GM21515 (cell line): ENCODE measurements around the gene UXS1.

ENCODE experiments used
- ATAC-seq: cut with Tn5 transposase; IDR thresholded peaks from one replicate; pipeline ENCODE4 v1.9.1; 2021; ENCODE audit not compliant: unreplicated experiment

Gene UXS1

DNA sequence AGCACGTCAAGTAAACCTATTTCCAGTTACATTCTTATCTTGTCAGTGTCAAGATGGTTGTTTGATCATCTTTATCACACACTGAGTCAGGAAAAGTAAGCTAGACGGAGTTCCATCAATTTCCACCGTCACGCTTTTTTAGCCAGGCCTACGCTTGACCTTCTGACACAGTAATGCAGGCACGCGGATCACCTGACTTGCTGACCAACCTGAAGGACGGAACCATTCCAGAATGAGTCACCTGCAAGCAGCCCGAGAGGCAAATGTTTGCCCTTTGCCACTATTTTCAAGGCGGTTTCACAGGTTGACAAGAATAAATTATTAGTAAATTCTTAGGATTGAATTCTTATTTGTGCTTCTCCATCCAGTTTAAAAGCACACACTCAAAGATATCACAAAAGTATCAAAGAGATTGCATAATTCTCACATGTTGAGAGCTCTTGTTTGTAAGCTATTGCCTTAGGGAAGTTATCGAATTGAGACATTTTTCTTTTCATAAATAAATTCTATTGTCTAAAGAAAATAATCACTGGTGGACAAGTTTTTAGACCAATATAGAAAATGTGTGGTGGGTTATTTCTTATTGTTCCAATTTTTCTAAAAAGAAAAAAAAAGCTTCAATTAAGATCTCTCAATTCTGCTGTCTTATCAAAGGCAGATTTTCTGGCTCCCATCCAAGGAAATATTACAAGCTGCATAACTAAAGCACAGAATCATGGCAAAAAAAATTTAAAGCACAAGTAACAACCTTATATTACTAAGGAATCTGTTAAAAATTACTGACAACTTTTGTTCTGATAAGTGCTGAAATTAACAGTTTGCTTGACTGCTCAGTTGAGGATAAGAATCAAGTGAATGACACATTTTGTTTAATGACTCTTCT, 31.9 kb downstream of the UXS1 start:
- ATAC-seq, result no peak

GRCh38 chr2:106161341-106161740, 32.8 kb downstream of the UXS1 start:
- no peak for ATAC-seq

GRCh38 chr2:106160786-106161261, 33.3 kb downstream of the UXS1 start:
- ATAC-seq, result no peak

- ATAC-seq, result no peak
These were observed 34.0 kb downstream of the UXS1 start for GRCh38 chr2:106159866-106160785.

DNA sequence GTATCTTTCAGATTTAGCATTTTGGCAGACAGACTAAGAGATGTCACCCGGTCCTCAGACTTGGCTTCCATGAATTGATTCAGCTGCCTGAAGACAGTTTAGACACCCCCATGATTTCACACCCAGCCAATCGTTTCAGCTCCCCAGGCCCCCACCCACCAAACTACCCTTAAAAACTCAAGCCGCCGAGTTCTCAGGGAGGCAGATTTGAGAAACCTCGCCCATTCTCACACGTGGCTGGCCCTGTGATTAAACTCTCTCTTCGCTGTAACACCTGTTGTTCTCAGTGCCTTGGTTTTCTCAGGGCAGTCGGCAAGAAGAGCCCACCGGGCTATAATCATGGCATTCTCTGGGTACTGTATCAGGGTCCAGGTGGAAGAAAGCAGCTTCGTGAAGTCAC, 35.2 kb downstream of the UXS1 start:
- no peak for ATAC-seq

- no peak for ATAC-seq
These were observed 36.0 kb downstream of the UXS1 start for GRCh38 chr2:106158131-106158530.

DNA sequence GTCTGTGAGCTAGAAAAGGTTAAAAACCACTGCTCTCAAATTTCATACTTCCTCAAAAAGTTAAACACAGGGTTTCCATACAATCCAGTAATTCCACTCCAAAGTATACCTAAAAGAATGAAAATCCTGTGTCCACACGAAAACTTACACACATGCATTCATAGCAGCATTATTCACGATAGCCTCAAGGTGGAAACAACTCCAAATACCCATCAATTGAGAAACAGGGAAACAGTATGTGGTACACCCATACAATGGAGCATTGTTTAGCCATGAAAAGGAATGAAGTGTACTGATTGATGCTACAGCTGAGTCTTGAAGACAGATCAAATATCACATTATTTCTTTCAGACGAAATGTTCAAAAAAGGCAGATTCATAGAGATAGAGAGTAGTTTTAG, 36.7 kb downstream of the UXS1 start:
- ATAC-seq, result no peak

- ATAC-seq, result no peak
These were observed 37.5 kb downstream of the UXS1 start for GRCh38 chr2:106156305-106157296.

GRCh38 chr2:106153781-106154180, 40.3 kb downstream of the UXS1 start:
- no peak for ATAC-seq

GRCh38 chr2:106147665-106148064, 46.4 kb downstream of the UXS1 start:
- no peak for ATAC-seq

- no peak for ATAC-seq
These were observed 46.9 kb downstream of the UXS1 start for GRCh38 chr2:106147159-106147558.

- no peak for ATAC-seq
These were observed 49.3 kb downstream of the UXS1 start for GRCh38 chr2:106144621-106145331.

GRCh38 chr2:106143495-106144215, 50.4 kb downstream of the UXS1 start:
- no peak for ATAC-seq

- ATAC-seq, result no peak
These were observed 51.4 kb downstream of the UXS1 start for GRCh38 chr2:106142683-106143082.

GRCh38 chr2:106140913-106141312, 53.2 kb downstream of the UXS1 start:
- no peak for ATAC-seq

GRCh38 chr2:106140113-106140512, 54.0 kb downstream of the UXS1 start:
- ATAC-seq, result no peak

DNA sequence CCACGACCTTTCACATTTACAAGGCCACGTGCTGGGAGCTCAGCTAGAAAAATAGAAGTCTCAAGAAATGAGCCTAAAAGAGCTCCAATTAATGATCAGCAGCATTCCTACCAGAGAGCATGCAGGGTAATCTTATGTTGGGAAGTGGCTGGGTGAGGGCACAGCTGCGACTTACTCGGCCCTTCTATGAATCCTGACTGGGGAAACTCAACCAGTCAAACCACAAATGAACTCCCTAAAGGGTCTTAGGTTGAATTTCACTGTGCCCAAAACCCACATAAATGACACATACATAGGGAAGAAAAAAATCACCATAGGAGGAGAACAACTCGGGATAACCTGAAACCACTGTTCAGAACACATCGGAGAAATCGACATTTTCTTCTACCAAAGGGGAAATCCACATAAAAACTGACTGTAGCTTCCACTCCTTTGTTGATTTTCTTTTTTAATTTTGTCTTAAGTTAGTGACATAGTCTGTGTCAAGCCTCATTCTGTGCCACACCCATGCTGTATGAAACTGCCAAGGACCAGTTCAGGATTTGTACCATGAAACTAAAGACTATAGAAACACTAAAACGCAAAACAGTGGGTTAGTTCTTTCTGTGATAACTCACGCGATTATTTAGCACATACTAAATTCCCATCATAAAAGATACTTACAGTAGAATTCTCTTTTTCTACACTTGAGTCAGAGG, 54.7 kb downstream of the UXS1 start:
- no peak for ATAC-seq

- no peak for ATAC-seq
These were observed 55.4 kb downstream of the UXS1 start for GRCh38 chr2:106138543-106139237.
